OCI-LY7 (cell line): ENCODE results near the gene PLPPR3.

Source experiments
- CTCF ChIP-seq: fragments of 200-600 bp; sonication (generic); conservative IDR thresholded peaks from 2 replicates; pipeline ENCODE4 v1.5.1; 2014; ENCODE audit warnings: mild to moderate bottlenecking, antibody characterized with exemption, low read length, moderate library complexity, mixed read lengths
- EZH2phosphoT487 ChIP-seq: fragments of 200-600 bp; sonication (generic); IDR thresholded peaks from 2 replicates; pipeline ENCODE4 v1.6.1; 2018; ENCODE audit warnings: low read depth, borderline replicate concordance, mild to moderate bottlenecking, mixed run types, antibody characterized with exemption, low read length, moderate library complexity, mixed read lengths

- no peak for TF ChIP-seq CTCF
- no peak for TF ChIP-seq EZH2phosphoT487
Measured at GRCh38 chr19:782185-782877, 39.4 kb downstream of the PLPPR3 start.
